Measurements from ENCODE around the gene SEMA3A. TPM values are rescaled to one million over a fixed set of nuclear protein-coding genes. Genes with fewer than 3 reads are reported as not detected.
"Not testable (repeated sequence)": the region's sequence is repeated elsewhere in the genome, so short reads cannot be mapped to it uniquely, and the experiment has no call there.

Gene SEMA3A
- total RNA-seq, 1 experiment from 2014 or later, result 32.2 TPM

DNA sequence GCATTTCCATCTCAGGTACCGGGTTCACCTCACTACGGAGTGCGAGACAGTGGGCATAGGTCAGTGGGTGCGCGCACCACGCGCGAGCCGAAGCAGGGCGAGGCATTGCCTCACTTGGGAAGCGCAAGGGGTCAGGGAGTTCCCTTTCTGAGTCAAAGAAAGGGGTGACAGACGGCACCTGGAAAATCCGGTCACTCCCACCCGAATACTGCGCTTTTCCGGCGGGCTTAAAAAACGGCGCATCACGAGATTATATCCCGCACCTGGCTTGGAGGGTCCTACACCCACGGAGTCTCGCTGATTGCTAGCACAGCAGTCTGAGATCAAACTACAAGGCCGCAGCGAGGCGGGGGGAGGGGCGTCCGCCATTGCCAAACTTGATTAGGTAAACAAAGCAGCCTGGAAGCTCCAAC is 132.1 kb downstream of the SEMA3A start:
- POLR2A ChIA-PET, result not testable (repeated sequence)
- DNase-seq (ENCODE audit: low spot score), result peak; percentile 71

DNA sequence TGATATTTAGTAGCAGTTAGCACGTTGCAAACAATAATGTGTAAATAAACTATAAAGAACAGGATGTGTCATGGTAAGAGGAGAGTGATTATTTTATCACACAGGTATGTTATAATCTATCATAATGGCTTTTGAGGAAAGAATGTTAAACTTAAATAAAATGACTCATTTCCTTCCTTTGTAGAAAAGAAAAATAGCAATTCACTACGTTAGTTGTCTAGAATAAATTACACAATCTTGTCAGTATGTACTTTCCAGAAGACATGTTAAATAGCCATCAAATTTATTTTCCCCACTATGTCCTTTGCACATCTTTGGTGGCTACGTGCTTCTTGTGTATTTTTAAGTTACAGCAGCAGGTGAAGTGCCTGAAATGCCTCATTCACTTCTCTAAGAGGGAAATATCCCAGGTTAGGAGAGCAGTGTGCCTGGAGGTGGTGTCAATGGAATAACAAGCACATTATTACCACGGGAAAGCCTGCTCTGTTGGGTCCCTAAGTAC is 133.8 kb downstream of the SEMA3A start:
- H3K9me3 Mint-ChIP-seq, result peaks cover 3% of the 10 kb centered on the region; the same call in 1 of the 2 replicates
- H3K36me3 Mint-ChIP-seq, result peaks cover 8% of the 10 kb centered on the region
- H3K27me3 Mint-ChIP-seq (ENCODE audit: low read depth), result no peaks in the 10 kb centered on the region
- TF ChIP-seq HMGA2 (CRISPR knock-in tag; IDR thresholded peaks at IDR 0.05) (no peak), ETV6 (CRISPR knock-in tag; IDR thresholded peaks at IDR 0.05) (no peak), CBFB (CRISPR knock-in tag; IDR thresholded peaks at IDR 0.05; ENCODE audit: low read depth) (no peak), TEAD1 (CRISPR knock-in tag; IDR thresholded peaks at IDR 0.05) (no peak), GTF2I (CRISPR knock-in tag; conservative IDR thresholded peaks at IDR 0.05) (no peak), PRRX2 (CRISPR knock-in tag; IDR thresholded peaks at IDR 0.05) (no peak), ZBTB21 (CRISPR knock-in tag; IDR thresholded peaks at IDR 0.05; ENCODE audit: borderline replicate concordance) (no peak), SMAD3 (CRISPR knock-in tag; IDR thresholded peaks at IDR 0.05; ENCODE audit: borderline replicate concordance) (no peak), CREM (CRISPR knock-in tag; IDR thresholded peaks at IDR 0.05) (no peak), IRF2 (CRISPR knock-in tag; IDR thresholded peaks at IDR 0.05; ENCODE audit: borderline replicate concordance, low read depth) (no peak), FOXP1 (CRISPR knock-in tag; IDR thresholded peaks at IDR 0.05; ENCODE audit: borderline replicate concordance) (no peak), CREB1 (CRISPR knock-in tag; IDR thresholded peaks at IDR 0.05) (no peak), NFYB (CRISPR knock-in tag; conservative IDR thresholded peaks at IDR 0.05; ENCODE audit: low read depth) (no peak)
- TF ChIP-seq, protein P1, sequence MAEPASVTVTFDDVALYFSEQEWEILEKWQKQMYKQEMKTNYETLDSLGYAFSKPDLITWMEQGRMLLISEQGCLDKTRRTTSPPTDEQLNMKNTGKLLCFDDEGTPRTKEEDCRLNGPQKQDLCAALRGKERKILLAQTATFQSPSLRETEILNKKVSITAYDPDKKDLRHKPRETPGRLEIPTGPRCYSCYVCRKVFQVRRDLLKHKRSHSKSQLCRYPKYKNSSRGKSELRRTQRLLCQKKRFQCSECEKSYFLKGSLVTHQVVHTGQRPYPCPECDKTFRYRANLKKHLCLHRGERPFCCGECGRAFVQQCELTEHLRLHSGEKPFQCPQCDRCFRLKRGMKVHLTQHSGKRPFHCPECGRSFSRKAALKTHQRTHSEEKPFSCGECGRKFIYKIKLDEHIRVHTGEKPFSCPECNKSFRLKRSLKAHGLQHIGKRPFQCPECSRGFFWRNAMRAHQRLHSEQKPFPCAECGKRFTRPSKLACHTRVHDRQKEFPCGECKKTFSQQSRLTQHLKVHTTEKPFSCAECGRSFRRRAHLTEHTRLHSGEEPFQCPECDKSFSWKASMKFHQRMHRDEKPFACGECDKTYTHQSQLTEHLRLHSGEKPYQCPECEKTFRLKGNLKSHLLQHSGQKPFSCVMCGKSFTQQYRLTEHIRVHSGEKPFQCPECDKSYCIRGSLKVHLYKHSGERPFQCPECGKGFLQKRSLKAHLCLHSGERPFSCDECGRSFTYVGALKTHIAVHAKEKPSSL (CRISPR knock-in tag; conservative IDR thresholded peaks at IDR 0.05), result no peak
- TF ChIP-seq, protein P2, sequence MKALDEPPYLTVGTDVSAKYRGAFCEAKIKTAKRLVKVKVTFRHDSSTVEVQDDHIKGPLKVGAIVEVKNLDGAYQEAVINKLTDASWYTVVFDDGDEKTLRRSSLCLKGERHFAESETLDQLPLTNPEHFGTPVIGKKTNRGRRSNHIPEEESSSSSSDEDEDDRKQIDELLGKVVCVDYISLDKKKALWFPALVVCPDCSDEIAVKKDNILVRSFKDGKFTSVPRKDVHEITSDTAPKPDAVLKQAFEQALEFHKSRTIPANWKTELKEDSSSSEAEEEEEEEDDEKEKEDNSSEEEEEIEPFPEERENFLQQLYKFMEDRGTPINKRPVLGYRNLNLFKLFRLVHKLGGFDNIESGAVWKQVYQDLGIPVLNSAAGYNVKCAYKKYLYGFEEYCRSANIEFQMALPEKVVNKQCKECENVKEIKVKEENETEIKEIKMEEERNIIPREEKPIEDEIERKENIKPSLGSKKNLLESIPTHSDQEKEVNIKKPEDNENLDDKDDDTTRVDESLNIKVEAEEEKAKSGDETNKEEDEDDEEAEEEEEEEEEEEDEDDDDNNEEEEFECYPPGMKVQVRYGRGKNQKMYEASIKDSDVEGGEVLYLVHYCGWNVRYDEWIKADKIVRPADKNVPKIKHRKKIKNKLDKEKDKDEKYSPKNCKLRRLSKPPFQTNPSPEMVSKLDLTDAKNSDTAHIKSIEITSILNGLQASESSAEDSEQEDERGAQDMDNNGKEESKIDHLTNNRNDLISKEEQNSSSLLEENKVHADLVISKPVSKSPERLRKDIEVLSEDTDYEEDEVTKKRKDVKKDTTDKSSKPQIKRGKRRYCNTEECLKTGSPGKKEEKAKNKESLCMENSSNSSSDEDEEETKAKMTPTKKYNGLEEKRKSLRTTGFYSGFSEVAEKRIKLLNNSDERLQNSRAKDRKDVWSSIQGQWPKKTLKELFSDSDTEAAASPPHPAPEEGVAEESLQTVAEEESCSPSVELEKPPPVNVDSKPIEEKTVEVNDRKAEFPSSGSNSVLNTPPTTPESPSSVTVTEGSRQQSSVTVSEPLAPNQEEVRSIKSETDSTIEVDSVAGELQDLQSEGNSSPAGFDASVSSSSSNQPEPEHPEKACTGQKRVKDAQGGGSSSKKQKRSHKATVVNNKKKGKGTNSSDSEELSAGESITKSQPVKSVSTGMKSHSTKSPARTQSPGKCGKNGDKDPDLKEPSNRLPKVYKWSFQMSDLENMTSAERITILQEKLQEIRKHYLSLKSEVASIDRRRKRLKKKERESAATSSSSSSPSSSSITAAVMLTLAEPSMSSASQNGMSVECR (CRISPR knock-in tag; IDR thresholded peaks at IDR 0.05; ENCODE audit: borderline replicate concordance), result no peak
- TF ChIP-seq, protein P3, sequence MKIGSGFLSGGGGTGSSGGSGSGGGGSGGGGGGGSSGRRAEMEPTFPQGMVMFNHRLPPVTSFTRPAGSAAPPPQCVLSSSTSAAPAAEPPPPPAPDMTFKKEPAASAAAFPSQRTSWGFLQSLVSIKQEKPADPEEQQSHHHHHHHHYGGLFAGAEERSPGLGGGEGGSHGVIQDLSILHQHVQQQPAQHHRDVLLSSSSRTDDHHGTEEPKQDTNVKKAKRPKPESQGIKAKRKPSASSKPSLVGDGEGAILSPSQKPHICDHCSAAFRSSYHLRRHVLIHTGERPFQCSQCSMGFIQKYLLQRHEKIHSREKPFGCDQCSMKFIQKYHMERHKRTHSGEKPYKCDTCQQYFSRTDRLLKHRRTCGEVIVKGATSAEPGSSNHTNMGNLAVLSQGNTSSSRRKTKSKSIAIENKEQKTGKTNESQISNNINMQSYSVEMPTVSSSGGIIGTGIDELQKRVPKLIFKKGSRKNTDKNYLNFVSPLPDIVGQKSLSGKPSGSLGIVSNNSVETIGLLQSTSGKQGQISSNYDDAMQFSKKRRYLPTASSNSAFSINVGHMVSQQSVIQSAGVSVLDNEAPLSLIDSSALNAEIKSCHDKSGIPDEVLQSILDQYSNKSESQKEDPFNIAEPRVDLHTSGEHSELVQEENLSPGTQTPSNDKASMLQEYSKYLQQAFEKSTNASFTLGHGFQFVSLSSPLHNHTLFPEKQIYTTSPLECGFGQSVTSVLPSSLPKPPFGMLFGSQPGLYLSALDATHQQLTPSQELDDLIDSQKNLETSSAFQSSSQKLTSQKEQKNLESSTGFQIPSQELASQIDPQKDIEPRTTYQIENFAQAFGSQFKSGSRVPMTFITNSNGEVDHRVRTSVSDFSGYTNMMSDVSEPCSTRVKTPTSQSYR (CRISPR knock-in tag; IDR thresholded peaks at IDR 0.05), result no peak
- TF ChIP-seq, protein P4, sequence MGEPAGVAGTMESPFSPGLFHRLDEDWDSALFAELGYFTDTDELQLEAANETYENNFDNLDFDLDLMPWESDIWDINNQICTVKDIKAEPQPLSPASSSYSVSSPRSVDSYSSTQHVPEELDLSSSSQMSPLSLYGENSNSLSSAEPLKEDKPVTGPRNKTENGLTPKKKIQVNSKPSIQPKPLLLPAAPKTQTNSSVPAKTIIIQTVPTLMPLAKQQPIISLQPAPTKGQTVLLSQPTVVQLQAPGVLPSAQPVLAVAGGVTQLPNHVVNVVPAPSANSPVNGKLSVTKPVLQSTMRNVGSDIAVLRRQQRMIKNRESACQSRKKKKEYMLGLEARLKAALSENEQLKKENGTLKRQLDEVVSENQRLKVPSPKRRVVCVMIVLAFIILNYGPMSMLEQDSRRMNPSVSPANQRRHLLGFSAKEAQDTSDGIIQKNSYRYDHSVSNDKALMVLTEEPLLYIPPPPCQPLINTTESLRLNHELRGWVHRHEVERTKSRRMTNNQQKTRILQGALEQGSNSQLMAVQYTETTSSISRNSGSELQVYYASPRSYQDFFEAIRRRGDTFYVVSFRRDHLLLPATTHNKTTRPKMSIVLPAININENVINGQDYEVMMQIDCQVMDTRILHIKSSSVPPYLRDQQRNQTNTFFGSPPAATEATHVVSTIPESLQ (CRISPR knock-in tag; IDR thresholded peaks at IDR 0.05), result no peak
- ChIA-PET CTCF (no interaction called here), POLR2A (no interaction called here)
- no peak for DNase-seq (ENCODE audit: low spot score)
- H3K4me1 Mint-ChIP-seq, result peaks cover 59% of the 10 kb centered on the region
- peak overlapping the region; percentile 43; the same call in 1 of the 2 replicates for H3K27ac Mint-ChIP-seq
- no peak overlapping the region for H3K4me3 Mint-ChIP-seq
- ATAC-seq, result no peak

More for the DNA sequence above, 132.1 kb downstream of the SEMA3A start:
- TF ChIP-seq FOXK1 (CRISPR knock-in tag; IDR thresholded peaks at IDR 0.05), result peak; percentile 72; the same call in 1 of the 2 replicates
- TF ChIP-seq, protein P3 (CRISPR knock-in tag; IDR thresholded peaks at IDR 0.05), result peak; percentile 53; the same call in 1 of the 2 replicates
- H3K27me3 Mint-ChIP-seq (ENCODE audit: low read depth); ATAC-seq; H3K9me3 Mint-ChIP-seq: not testable (repeated sequence)
- CTCF ChIA-PET, result interaction anchor here (0.6 kb wide), 1 partner anchor 152 kb away, joined by 3 read pairs; no protein-coding TSS in a partner anchor
- peaks cover 49% of the 10 kb centered on the region for H3K4me1 Mint-ChIP-seq
- H3K4me3 Mint-ChIP-seq, result peak overlapping the region; percentile 71
- peak overlapping the region; percentile 94 for H3K27ac Mint-ChIP-seq
- peaks cover 14% of the 10 kb centered on the region for H3K36me3 Mint-ChIP-seq
